Psoas muscle (tissue), 8 donors: ENCODE measurements around the gene RNF146. TPM values are rescaled to one million over a fixed set of nuclear protein-coding genes. Genes with fewer than 3 reads are reported as not detected.
"Not testable (repeated sequence)": the region's sequence is repeated elsewhere in the genome, so short reads cannot be mapped to it uniquely, and the experiment has no call there.

ENCODE experiments used
- ATAC-seq, 4 donors: fragments of 200-7000 bp; cut with Tn5 transposase; one replicate each; pipeline ENCODE4 v1.9.1; 2020; ENCODE audit warnings: moderate library complexity in 3 of 4, mild to moderate bottlenecking in 2 of 4
- DNase-seq, 2 donors: peaks; one replicate each; pipeline ENCODE4 v3.0.0-alpha.2; 2020
- H3K27ac ChIP-seq: fragments of 200-600 bp; one replicate; pipeline ENCODE4 v1.8.0; 2022
- H3K27me3 ChIP-seq, 3 donors: fragments of 200-600 bp in 1 of 3; one replicate each; pipeline versions ENCODE4 v1.6.1 to v1.8.0; 2013 to 2022; ENCODE audit warnings: low read length in 2 of 3, mild to moderate bottlenecking in 2 of 3, moderate library complexity in 1 of 3; ENCODE audit not compliant: insufficient read depth in 3 of 3
- H3K36me3 ChIP-seq, 2 donors: fragments of 200-600 bp in 1 of 2; one replicate each; pipeline versions ENCODE4 v1.6.1 to v1.8.0; 2013 to 2022; ENCODE audit warnings: low read depth in 1 of 2, mild to moderate bottlenecking in 1 of 2, moderate library complexity in 1 of 2; ENCODE audit not compliant: insufficient read depth in 1 of 2
- H3K4me1 ChIP-seq: fragments of 200-600 bp; one replicate; pipeline ENCODE4 v1.8.0; 2022
- H3K4me3 ChIP-seq: fragments of 200-600 bp; one replicate; pipeline ENCODE4 v1.8.0; 2022; ENCODE audit warnings: mild to moderate bottlenecking
- H3K9me3 ChIP-seq: fragments of 200-600 bp; one replicate; pipeline ENCODE4 v1.8.0; 2022
- CTCF ChIP-seq: fragments of 200-600 bp; IDR thresholded peaks from one replicate; pipeline ENCODE4 v1.8.0; 2022; ENCODE audit warnings: antibody characterized with exemption
- WGBS, 3 donors: extraction: QIAGEN DNeasy Blood & Tissue Kit; methylation state at CpG; one replicate each; pipeline versions ENCODE4 v1.1.6 to v1.1.7; 2013; 5-methylcytosine and 5-hydroxymethylcytosine counted together
- intact Hi-C, 2 donors: fragments of 100-400 bp; cut with DNase I; formaldehyde crosslinking; loops; one replicate each; pipeline versions ENCODE4 v1.11.0 to v1.14.2; 2022
- polyA plus RNA-seq, 3 donors: library from polyadenylated mRNA; stranded (reverse); fragments of 200-250 nt; gene quantifications; one replicate each; pipeline ENCODE4 v1.2.3, GENCODE V29; 2013
- total RNA-seq, 4 donors: library from RNA; stranded (reverse); fragmentation: NEBNext Ultra II Directional in 2 of 4; extraction: Animal tissue kit (Norgen Biotek cat#: 25700) in 2 of 4; gene quantifications; one replicate each; pipeline versions ENCODE4 v1.2.1 to v1.2.4, GENCODE V29; 2021 to 2023
- donor health status: healthy with polysubstance abuse.
- donor health status: DM: no; HTN: no; CAD: no; lungs with moderate emphysema.
- donor health status: Bipolar disorder and iron deficiency.
- donor health status: healthy.
- donor health status: DM: yes; HTN: yes; CAD: no.
- donor health status: DM: no; HTN: no; CAD: no.
- donor health status: DM: no; HTN: no; CAD: no.
- donor health status: DM: yes; HTN: yes; CAD: no.

Gene RNF146
- total and polyA plus RNA-seq, 7 donors: 15.9 to 81.5 (median 72.6) TPM

GRCh38 chr6:127225497-127225896 is 41.2 kb upstream of the RNF146 start:
- no peaks in the 10 kb centered on the region for H3K27me3 ChIP-seq
- 78 to 93% (median 82%) methylated on average over 1 of the region's 1 CpG for WGBS, 3 donors
- H3K27ac ChIP-seq: no peak overlapping the region
- no peaks in the 10 kb centered on the region for H3K36me3 ChIP-seq
- no peak for DNase-seq
- no peak for ATAC-seq
- intact Hi-C loops: no loop called here
- no peak overlapping the region for H3K4me3 ChIP-seq
- no peak for TF ChIP-seq CTCF
- H3K4me1 ChIP-seq: no peaks in the 10 kb centered on the region
- H3K9me3 ChIP-seq: peaks cover 4% of the 10 kb centered on the region

DNA sequence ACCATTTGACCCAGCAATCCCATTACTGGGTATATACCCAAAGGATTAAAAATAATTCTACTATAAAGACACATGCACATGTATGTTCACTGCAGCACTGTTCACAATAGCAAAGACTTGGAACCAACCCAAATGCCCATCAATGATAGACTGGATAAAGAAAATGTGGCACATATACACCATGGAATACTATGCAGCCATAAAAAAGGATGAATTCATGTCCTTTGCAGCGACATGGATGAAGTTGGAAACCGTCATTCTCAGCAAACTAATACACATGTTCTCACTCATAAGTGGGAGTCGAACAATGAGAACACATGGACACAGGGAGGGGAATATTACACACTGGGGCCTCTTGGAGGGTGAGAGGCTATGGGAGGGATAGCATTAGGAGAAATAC is 32.8 kb upstream of the RNF146 start:
- 77 to 84% (median 80%) methylated on average over 3 of the region's 3 CpGs for WGBS, 3 donors
- peaks cover 26% of the 10 kb centered on the region for H3K9me3 ChIP-seq
- H3K4me1 ChIP-seq, H3K27ac ChIP-seq, H3K4me3 ChIP-seq, H3K27me3 ChIP-seq, H3K36me3 ChIP-seq, DNase-seq, ATAC-seq, intact Hi-C loops: not testable (repeated sequence)

GRCh38 chr6:127243501-127243900 is 23.2 kb upstream of the RNF146 start:
- WGBS, 3 donors: 86 to 92% (median 90%) methylated on average over 1 of the region's 1 CpG
- Histone ChIP-seq H3K4me3 (no peak overlapping the region), H3K9me3 (no peaks in the 10 kb centered on the region), H3K4me1 (no peaks in the 10 kb centered on the region), H3K27me3 (no peaks in the 10 kb centered on the region), H3K36me3 (no peaks in the 10 kb centered on the region), H3K27ac (no peak overlapping the region)
- DNase-seq (no peak), ATAC-seq (no peak)
- TF ChIP-seq CTCF: no peak
- intact Hi-C loops: no loop called here

- 43 to 50% (median 43%) methylated on average over 4 of the region's 4 CpGs for WGBS, 3 donors
- no peak for TF ChIP-seq CTCF
- intact Hi-C loops: no loop called here
- no peaks in the 10 kb centered on the region for H3K27me3 ChIP-seq
- no peaks in the 10 kb centered on the region for H3K4me1 ChIP-seq
- no peak overlapping the region for H3K27ac ChIP-seq
- ATAC-seq (no peak), DNase-seq (no peak)
- no peak overlapping the region for H3K4me3 ChIP-seq
- no peaks in the 10 kb centered on the region for H3K9me3 ChIP-seq
- H3K36me3 ChIP-seq: no peaks in the 10 kb centered on the region
These were observed 19.3 kb upstream of the RNF146 start for GRCh38 chr6:127247114-127248096.

- DNase-seq (no peak), ATAC-seq (no peak)
- no peaks in the 10 kb centered on the region for H3K9me3 ChIP-seq
- H3K27me3 ChIP-seq: no peaks in the 10 kb centered on the region
- 45 to 77% (median 52%) methylated on average over 1 of the region's 1 CpG for WGBS, 3 donors
- no peaks in the 10 kb centered on the region for H3K36me3 ChIP-seq
- no peak for TF ChIP-seq CTCF
- H3K4me1 ChIP-seq: no peaks in the 10 kb centered on the region
- no peak overlapping the region for H3K4me3 ChIP-seq
- H3K27ac ChIP-seq: no peak overlapping the region
- intact Hi-C loops: no loop called here
These were observed 17.0 kb upstream of the RNF146 start for GRCh38 chr6:127249621-127250020.
